Measurements from ENCODE around the gene CDC42BPA.

The CDC42BPA gene

GRCh38 chr1:226985839-226986463 lies 332.3 kb downstream of the CDC42BPA start:
- H3K79me2 ChIP-seq (ENCODE audit: insufficient read depth, low read length), result no peaks in the 10 kb centered on the region
- TF ChIP-seq, protein P1, sequence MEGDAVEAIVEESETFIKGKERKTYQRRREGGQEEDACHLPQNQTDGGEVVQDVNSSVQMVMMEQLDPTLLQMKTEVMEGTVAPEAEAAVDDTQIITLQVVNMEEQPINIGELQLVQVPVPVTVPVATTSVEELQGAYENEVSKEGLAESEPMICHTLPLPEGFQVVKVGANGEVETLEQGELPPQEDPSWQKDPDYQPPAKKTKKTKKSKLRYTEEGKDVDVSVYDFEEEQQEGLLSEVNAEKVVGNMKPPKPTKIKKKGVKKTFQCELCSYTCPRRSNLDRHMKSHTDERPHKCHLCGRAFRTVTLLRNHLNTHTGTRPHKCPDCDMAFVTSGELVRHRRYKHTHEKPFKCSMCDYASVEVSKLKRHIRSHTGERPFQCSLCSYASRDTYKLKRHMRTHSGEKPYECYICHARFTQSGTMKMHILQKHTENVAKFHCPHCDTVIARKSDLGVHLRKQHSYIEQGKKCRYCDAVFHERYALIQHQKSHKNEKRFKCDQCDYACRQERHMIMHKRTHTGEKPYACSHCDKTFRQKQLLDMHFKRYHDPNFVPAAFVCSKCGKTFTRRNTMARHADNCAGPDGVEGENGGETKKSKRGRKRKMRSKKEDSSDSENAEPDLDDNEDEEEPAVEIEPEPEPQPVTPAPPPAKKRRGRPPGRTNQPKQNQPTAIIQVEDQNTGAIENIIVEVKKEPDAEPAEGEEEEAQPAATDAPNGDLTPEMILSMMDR (IDR thresholded peaks at IDR 0.05; ENCODE audit: borderline replicate concordance, extremely low read depth, low read length, poor library complexity, severe bottlenecking), result no peak
- no peak overlapping the region for H3K4me2 ChIP-seq (ENCODE audit: insufficient read depth, low read length)
- H3K27me3 ChIP-seq (ENCODE audit: insufficient read depth, low read length, poor library complexity), result peaks cover 4% of the 10 kb centered on the region
- no peak overlapping the region for H3K4me3 ChIP-seq (ENCODE audit: low read depth in 1 of 2, low read length in 2 of 2)
- no peak overlapping the region for H3K9ac ChIP-seq (ENCODE audit: low read depth, low read length)
- no peaks in the 10 kb centered on the region for H3K4me1 ChIP-seq (ENCODE audit: insufficient read depth, low read length)
- H3K36me3 ChIP-seq (ENCODE audit: insufficient read depth, low read length), result peaks cover 32% of the 10 kb centered on the region
- ATAC-seq (ENCODE audit: insufficient read depth, low read depth) (no peak), DNase-seq (no peak)
- no peaks in the 10 kb centered on the region for H3K9me3 ChIP-seq (ENCODE audit: insufficient read depth, low read length, severe bottlenecking)
- H3K27ac ChIP-seq (ENCODE audit: low read length), result no peak overlapping the region
- H2AFZ ChIP-seq (ENCODE audit: low read depth, low read length), result no peak overlapping the region
- no peaks in the 10 kb centered on the region; the same call in 1 of the 2 replicates for H4K20me1 ChIP-seq (ENCODE audit: insufficient read depth, low read length)

GRCh38 chr1:226985239-226985838 lies 333.0 kb downstream of the CDC42BPA start:
- Histone ChIP-seq H3K4me1 (ENCODE audit: insufficient read depth, low read length) (no peaks in the 10 kb centered on the region), H3K27me3 (ENCODE audit: insufficient read depth, low read length, poor library complexity) (peaks cover 2% of the 10 kb centered on the region), H3K79me2 (ENCODE audit: insufficient read depth, low read length) (no peaks in the 10 kb centered on the region), H3K9ac (ENCODE audit: low read depth, low read length) (no peak overlapping the region), H3K9me3 (ENCODE audit: insufficient read depth, low read length, severe bottlenecking) (no peaks in the 10 kb centered on the region), H3K4me2 (ENCODE audit: insufficient read depth, low read length) (no peak overlapping the region), H3K27ac (ENCODE audit: low read length) (no peak overlapping the region), H3K36me3 (ENCODE audit: insufficient read depth, low read length) (peaks cover 34% of the 10 kb centered on the region), H2AFZ (ENCODE audit: low read depth, low read length) (no peak overlapping the region), H4K20me1 (ENCODE audit: insufficient read depth, low read length) (no peaks in the 10 kb centered on the region; the same call in 1 of the 2 replicates), H3K4me3 (ENCODE audit: low read depth in 1 of 2, low read length in 2 of 2) (no peak overlapping the region)
- ATAC-seq (ENCODE audit: insufficient read depth, low read depth) (no peak), DNase-seq (no peak)
- TF ChIP-seq, protein P1 (IDR thresholded peaks at IDR 0.05; ENCODE audit: borderline replicate concordance, extremely low read depth, low read length, poor library complexity, severe bottlenecking), result no peak
- TF ChIP-seq EZH2 (IDR thresholded peaks at IDR 0.05; ENCODE audit: borderline replicate concordance, low read depth, low read length, severe bottlenecking), result no peak

GRCh38 chr1:226984521-226985238 lies 333.6 kb downstream of the CDC42BPA start:
- peaks cover 36% of the 10 kb centered on the region for H3K36me3 ChIP-seq (ENCODE audit: insufficient read depth, low read length)
- H3K79me2 ChIP-seq (ENCODE audit: insufficient read depth, low read length), result no peaks in the 10 kb centered on the region
- no peak overlapping the region for H3K4me3 ChIP-seq (ENCODE audit: low read depth in 1 of 2, low read length in 2 of 2)
- TF ChIP-seq EZH2 (IDR thresholded peaks at IDR 0.05; ENCODE audit: borderline replicate concordance, low read depth, low read length, severe bottlenecking), result no peak
- TF ChIP-seq, protein P1 (IDR thresholded peaks at IDR 0.05; ENCODE audit: borderline replicate concordance, extremely low read depth, low read length, poor library complexity, severe bottlenecking), result no peak
- H3K9ac ChIP-seq (ENCODE audit: low read depth, low read length), result no peak overlapping the region
- no peaks in the 10 kb centered on the region; the same call in 1 of the 2 replicates for H4K20me1 ChIP-seq (ENCODE audit: insufficient read depth, low read length)
- DNase-seq, result no peak
- H3K9me3 ChIP-seq (ENCODE audit: insufficient read depth, low read length, severe bottlenecking), result no peaks in the 10 kb centered on the region
- H3K4me1 ChIP-seq (ENCODE audit: insufficient read depth, low read length), result no peaks in the 10 kb centered on the region
- ATAC-seq (ENCODE audit: insufficient read depth, low read depth), result no peak
- no peak overlapping the region for H2AFZ ChIP-seq (ENCODE audit: low read depth, low read length)
- no peak overlapping the region for H3K27ac ChIP-seq (ENCODE audit: low read length)
- H3K4me2 ChIP-seq (ENCODE audit: insufficient read depth, low read length), result no peak overlapping the region
- no peaks in the 10 kb centered on the region for H3K27me3 ChIP-seq (ENCODE audit: insufficient read depth, low read length, poor library complexity)
